Activated T-cell treated with anti-CD3 and anti-CD28 coated beads for 24 hours (primary cell): Measurements from ENCODE around the gene CPSF3.

ENCODE experiments used
- DNase-seq: peaks from one replicate; pipeline ENCODE4 v3.0.0-alpha.2; 2020; ENCODE audit warnings: low read depth

CPSF3 gene

DNA sequence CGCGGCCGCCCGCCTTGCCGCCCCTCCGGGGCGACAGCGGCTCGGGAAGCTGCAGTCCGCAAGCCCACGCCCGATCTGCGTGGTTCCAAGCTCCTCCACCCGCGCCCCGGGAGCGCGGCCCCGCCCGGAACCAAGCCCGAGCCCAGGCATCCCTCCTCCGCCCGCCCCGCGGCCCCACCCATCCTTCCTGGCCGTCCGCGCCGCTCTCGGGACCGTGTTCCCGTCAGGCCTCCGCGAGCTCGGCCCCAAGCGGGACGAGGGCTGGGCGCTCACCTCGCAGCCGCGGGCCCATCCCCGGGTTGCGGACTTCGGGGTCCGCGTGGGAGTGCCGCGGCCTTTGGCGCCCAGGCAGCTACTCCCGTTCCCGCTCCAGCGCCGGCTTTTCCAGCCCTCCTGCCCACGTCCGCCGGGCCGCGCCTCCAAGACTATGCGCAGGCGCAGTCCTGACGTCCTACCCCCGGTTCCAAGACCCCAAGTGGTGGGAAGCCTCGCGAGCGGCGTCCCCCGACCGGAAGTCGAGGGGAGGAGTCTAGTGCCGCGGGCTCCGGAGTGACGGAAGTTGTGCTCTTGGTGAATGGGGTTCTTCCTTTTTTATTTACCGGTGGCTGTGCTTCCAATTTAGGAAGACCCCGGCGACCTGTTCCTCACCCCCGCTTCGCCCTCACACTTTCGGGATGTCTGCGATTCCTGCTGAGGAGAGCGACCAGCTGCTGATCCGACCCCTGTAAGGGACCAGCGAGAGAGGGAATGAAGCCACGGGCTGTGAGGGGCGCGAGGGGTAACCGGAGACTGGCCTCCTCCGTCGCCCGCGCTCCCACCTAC, at the start of gene CPSF3, which contains the start of gene ITGB1BP1:
Gene CPSF3 (plus strand): TSS at position 555 of the 822 bp plus-strand sequence. CDS start 120 bp downstream, at position 675.
Gene ITGB1BP1 (minus strand): TSS at position 429 of the 822 bp plus-strand sequence. CDS start 4,831 bp downstream, outside the sequence.
- DNase-seq: peak; percentile 96

DNA sequence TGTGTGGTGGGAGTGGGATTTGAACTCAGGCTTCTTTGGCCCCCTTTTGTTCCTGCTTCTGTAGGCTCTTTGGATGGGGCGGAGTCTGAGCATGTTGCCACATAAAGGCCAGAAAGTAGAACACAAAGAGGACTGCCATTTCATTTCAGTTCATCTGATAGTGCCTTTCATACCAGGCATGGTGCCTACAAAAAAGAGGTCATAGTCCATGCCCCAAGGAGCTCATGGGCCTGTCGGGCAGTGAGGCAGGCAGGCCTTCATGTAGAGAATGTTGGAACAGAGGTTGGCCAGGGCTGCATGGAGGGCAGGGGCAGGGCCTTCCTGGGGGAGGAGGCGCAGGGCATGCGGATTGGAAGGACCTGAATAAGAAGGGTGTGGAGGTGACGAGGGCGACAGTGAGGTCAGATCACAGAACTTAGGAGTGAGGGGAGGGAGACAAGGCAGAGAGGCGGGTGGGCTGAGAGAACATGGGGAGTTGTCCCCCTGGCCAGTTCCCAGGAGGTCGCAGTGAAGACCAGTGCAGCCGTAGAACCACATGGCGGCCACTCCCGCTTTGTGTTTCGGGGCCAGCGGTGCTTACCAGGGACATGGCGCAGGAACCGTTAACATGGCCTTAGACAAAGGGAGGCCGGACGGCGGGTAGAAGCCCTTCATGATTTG, 49.3 kb upstream of the CPSF3 start:
- DNase-seq: no peak

DNA sequence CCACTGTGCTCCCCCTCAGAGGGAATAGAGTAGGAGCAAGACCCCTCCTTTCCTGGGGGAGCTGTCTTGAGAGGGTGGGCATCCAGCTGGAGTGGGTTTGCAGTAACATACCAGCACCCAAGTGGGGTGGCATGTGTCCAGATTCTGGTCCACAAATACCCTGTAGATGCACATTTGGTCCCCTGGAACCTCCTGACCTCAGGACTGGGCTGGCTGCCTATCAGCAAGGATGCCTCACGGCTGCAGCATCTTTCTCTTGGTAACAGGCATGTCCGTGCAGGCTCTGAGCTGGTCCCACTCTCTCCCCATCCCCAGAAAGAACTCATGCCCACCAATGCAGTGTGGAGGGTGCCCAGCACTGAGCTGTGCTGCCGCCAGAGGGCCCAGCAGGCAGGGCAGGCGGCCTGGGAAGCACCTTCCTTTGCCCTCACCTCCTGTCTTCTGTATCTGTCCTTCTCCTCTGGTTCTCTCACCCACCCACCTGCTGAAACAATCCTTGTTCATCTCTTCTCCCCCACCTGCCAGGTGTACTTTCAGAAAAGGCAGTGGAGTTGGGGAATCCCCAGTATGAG, 47.5 kb upstream of the CPSF3 start:
- no peak for DNase-seq

DNA sequence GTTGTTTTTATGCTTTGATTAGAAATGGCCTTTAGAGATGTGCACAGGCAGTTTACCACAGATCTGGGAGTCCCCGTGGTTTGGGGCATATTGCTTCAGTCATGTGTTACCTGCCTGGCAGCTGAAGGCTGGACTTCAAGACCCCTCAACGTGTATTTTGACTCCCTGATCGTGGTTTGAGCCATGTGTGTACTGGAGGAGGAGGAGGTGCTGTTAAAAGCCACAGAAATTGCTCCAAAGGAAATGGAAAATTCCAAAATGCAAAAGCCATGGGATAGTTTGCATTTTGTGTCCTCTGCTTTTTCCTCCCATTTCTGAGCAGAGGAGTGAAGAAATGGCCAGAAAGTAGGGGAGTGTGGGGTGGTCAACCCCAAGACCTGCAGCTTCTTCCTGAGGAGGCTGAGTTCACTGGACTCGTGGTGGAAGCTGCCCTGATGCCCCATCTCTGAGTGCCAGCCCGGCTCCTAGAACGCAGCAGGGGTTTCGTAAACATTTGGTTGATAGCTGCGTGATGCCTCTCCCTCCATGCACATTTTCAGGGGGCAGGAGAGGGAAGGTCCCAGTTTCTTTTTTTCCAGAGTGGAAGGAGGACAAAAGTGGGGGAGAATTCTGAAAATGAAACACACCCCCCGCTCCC, 45.9 kb upstream of the CPSF3 start:
- no peak for DNase-seq

DNA sequence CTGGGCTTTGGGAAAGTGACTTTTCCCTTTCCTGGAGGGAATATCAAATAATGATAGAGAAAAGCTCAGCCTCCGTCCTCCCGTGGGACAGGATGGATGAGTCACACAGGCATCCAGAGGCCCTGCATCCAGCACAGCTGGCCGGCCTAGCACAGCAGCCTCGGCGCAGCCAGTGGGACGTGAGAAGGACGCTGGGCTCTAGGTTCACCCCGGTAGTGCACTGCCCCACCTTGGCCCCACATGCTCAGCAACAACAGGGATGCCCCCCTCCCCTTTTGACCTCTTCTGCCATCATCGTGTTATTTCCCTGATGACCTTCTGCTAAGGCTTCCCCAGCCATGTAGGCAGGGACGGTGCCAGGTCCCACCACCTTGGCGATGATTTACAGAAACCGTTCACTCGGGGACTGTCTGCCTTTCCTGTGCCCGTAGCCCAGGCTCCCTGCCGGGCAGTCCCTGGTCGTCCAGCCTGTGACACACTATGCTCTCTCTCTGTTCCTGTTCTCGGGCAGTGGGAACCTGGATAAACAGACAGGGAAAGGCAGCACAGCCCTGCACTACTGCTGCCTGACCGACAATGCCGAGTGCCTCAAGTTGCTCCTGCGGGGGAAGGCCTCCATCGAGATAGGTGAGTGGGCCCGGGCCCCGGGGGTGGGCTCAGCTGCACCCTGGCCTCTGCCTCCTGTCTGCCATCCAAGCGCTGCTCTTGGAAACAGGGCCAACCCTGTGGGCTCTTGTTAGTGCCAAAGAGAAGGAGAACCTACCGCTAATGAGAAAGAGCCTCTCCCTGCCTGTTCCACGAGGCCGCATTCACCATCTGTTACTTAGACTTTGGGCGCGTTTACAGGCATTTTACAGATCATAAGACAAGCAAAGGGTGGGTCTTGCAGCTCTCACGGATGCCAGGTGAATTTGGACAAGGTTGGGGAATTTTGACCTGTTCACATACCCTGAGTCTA, 44.7 kb upstream of the CPSF3 start:
- no peak for DNase-seq

DNA sequence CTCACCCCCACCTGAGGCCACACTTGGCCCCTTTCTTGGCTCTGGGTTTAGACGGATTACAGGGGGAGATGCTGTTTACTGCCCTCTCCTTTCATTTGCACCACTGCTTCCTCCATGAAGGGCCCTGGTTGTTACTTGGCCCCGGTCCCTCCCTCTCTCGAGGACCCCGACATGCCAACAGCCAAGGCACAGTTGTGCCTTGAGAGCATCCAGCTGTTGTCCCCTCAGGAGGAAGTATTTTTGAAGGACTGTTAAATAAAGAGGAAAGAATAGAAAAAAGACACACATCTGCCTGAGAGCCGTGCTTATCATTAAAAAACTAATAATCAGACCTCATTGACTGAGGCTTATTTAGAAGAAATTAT, 44.1 kb upstream of the CPSF3 start:
- no peak for DNase-seq

DNA sequence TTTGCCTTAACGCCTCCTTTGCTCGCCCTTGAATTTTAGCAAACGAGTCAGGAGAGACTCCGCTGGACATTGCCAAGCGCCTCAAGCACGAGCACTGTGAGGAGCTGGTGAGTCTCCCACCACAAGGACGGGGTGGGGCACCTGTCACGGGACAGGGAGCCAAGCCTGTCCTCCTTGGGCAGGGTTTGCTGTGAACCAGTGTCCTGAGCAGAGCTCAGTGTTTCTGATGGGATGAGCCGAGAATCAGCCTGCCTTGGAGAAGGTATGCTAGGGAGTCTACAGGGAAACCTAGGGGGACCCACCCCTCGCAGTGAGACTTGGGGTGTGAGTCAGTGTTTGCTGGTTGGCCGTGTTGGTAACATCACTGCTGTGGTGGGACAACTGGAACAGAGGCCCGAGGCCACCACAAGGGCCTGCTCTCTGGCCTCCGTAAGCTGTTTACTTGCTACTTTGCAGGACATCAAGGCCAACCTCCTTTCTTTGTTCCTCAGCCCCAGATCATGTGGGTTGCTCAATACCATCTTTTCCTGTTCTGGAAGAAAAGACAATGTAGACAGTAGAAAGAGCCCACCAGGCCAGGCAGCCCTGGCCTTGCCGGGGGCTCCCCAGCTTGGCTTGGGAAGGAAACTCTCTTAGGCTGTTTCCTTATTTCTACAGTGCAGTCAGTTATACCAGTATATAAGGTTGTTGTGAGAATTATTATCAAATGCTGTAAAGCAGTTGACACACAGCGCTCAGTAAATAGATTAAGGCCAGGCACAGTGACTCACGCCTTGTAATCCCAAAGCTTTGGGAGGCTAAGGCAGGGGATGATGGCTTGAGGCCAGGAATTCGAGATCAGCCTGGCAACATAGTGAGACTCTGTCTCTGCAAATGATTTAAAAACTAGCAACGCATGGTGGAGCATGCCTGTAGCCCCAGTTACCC, 42.5 kb upstream of the CPSF3 start:
- no peak for DNase-seq

DNA sequence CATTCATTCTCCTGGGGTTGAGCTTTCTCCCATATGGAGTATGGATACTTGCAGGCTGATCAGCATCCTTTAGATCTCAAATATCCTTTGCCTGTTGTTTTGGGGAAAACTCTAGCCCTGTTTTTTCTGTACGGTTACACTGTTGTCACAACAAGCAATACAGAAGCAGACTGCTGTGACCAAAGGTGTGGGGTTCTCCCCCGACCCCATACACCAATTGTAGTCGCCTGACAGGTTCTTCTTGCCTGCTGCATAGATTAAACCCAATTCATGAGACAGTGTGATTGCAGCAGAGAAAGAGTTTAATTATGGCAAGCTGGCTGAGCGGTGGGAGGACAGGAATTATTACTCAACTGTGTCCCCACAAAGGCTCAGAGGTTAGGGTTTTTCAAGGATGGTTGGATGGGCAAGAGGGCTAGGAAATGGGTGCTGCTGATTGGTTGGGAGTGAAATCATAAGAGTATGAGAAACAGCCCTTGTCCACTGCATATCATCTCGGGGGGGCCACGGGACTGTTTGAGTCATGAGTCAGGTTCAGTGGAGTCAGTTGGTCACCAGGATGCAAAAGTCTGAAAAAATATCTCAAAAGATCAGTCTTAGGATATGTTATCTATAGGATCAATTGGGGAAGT, 40.7 kb upstream of the CPSF3 start:
- no peak for DNase-seq

DNA sequence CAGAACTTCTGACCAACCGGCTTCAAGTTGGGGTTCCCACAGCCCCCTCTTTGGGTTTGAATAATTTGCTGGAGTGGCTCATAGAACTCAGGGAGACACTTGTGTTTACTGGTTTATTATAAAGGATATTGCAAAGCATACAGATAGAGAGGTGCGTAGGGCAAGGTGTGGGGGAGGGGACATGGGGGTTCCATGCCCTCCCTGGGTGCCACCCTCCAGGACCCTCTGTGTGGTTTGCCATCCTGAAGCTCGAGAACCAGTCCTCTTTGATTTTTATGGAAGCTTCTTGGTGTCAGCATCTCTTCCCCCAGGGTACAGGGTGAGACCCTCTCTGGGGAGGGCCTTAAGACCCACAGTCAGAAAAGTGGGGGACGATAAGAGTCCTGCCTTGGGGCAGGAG, 38.9 kb upstream of the CPSF3 start:
- no peak for DNase-seq

DNA sequence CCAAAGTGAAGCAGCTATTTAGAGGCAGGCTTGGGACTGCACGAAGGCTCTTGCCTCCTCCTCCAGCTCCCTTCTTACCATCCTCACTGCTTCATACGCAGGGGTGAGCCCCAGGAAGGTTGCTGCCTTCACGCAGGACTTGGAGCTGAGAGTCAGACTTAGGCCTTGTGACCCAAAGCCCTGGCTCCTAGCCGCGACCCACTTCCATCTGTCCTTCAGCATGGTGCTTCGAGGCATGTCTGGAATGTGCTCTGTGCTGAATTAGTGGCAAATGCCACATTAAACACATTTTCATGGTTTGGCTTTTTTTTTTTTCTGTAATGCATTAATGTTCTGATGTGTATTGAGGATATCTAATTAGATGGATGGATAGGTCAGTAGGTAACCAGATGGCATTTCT, 37.6 kb upstream of the CPSF3 start:
- no peak for DNase-seq

DNA sequence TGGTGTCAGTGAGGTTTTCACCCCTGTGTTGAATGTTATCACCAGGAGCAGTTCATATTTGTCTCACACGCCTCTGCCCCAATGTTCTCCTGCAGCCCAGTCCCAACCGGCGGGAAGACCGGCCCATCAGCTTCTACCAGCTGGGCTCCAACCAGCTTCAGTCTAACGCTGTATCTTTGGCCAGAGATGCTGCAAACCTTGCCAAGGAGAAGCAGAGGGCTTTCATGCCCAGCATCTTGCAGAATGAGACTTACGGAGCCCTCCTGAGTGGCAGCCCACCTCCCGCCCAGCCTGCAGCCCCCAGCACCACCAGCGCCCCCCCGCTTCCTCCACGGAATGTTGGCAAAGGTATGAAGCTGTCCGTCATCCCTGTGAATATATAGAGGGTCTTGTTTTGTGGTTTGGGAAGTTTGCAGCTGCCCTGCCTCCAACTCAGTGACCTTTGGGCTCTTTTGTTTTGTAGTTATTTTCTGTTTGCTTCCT, 35.2 kb upstream of the CPSF3 start:
- DNase-seq: no peak

DNA sequence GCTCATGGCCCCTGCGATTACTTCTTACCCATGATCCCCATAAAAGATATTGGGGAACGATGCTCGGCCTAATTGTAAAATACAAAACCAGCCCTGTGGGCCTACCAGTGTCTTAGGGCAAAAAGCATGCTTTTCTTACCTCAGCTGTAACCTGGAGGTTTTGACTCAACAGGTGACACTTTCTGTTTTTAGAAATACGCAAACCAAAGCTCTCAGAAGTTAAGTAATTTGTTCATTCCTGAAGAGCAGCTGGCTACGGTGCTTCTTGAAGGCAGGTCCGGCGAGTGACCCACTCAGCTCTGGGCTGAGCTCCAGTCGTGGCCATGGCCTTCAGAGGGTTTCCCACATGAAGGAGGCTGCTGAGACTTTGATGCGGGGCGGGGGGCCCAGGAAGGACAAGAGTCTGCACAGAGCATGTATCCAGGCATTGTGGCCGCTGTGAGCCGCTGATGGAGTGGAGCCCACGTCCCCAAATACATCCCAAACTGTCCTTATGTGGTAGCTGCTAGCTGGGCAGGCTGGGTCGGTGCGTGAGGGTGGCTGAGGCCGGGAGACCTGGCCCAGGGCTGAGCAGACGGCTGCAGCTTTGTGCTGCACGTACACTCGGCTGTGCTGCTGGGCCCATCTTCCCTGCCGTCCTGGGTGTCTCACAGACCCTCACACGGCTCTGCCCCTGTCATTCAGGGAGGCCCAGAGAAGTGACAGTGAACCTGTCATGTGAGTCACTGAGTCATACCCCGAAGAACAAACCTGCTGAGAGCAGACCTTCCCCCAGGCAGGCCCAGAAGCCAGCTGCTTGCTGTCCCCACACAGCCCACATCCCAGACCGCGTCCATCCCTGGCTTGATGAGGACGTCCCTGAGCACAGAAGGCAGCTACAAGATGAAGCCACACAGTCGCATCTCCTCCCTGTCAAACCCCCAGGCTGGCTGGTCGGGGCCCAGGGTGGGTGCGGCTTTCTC, 34.2 kb upstream of the CPSF3 start:
- no peak for DNase-seq

DNA sequence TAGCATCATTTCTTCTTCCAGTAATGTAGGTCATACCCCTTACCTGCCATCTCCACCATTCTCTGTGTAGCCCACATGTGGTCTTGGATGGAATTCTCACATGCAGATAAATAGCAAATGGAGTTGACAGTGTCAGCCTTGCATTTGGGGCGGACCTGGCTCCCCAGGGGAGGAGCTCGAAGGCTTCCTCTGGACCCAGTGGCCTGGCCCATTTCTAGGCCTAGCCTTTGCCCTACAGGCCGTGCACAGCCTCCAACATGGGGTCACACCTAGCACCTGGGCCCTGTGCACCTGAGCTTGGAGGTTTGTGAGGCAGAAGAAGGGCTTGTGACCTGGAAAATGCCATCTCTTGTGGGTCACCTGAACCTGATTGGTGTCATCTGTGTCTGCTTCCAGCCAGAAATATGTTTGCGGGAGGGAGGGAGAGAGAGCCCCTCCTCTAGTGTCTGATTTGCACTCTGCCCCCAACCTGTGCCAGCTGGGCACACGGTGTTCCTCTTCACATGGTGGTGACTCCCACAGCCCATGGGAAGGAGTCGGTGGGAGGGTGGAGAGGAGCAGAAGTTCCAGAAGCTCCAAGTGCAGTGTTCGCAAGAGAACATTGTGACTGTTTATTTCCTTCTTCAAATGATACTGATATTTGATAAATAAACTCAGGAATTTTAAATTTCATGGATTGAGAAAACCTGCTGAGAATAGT, 33.2 kb upstream of the CPSF3 start:
- no peak for DNase-seq

DNA sequence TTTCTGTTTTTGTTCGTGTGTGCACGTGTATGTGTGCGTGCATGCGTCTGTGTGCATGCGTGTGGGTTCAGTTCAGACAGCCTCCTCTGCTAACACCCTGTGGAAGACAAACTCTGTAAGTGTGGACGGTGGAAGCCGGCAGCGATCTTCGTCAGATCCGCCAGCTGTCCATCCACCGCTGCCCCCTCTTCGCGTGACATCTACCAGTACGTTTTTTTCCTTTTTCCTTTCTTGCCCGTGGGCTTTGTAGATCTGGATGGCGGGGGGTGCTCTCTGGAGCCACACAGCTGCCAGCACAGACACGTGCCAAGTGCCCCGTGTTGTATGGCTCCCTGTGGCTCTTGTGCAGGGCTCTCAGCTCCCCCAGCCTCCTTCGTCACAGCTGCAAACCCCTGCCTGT, 32.5 kb upstream of the CPSF3 start:
- no peak for DNase-seq

DNA sequence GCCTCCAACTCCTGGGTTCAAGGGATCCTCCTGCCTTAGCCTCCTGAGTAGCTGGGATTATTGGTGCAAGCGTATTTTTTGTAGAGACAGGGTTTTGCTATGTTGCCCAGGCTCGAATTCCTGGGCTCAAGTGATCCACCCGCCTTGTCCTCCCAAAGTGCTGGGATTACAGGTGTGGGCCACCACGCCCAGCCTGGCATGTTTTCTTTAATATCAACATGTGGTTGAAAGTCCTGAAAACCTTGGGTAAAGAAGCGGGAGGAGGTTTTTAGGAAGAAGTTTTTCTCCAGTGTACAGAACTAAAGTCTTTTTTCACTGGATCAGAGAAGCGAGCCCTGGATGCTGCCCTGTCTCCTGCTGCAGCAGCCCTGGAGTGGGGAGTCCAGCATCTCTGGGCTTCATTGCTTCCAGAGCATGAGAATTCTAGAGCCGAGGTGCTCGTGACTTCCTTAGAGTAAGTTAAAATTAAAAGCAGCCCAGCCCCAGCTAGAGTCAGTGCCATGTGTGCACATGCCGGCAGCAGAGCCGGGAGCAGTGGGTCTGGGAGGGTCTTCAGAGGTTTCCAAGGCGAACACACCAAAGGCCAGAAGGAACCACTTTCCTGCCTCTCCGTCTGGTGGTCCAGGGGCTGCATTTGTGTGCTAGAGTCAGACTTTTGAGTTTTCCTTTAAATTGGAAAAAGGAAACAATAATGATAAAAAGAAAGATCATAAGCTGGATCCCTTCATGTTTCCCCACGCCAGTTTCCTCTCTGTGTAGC, 31.3 kb upstream of the CPSF3 start:
- DNase-seq: no peak

DNA sequence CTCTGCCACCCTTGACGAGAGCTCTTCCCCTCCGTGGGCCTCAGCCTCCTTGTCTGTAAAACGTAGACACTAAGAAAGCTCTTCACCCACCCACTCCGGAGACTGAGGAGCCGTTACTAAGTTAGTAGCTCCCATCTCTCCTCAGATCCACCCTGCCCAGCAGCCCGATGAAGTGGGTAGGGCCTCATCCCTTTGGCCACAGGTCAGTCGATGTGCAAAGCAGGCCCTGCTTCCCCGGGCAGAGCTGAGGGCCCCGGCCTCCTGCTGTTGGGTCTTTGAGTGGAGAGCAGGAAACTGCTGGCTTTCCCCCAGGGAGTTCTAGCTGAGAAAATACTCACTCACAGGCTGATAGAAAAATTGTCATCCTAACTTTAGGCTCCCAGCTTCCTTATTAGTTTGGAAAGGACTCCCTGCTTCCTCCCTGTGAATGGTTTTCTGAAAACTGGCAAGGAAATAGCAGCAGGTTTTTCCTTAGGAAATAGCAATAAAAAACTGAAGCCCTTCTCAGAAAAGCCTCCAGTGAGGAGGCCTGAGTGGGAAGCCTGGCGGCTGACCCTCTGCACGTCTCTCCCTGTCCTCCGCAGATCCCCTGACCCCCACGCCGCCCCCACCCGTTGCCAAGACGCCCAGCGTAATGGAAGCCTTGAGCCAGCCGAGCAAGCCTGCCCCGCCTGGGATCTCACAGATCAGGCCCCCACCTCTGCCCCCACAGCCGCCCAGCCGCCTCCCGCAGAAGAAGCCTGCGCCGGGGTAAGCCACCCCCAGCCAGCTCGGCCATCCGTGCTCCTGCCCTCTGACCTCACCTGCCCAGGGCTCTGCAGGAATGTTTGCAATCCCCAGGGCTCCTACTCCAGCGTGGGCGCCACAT, 30.3 kb upstream of the CPSF3 start:
- DNase-seq: no peak
